Hematopoietic multipotent progenitor cell treated with erythropoietin and hydrocortisone succinate and interleukin-3 and kit ligand, for 15 days (in vitro differentiated cells): ENCODE measurements around the gene EIPR1.

ENCODE experiments used
- DNase-seq: peaks from one replicate; pipeline ENCODE4 v3.0.0-alpha.2; 2015; ENCODE audit warnings: low spot score

Gene EIPR1

DNA sequence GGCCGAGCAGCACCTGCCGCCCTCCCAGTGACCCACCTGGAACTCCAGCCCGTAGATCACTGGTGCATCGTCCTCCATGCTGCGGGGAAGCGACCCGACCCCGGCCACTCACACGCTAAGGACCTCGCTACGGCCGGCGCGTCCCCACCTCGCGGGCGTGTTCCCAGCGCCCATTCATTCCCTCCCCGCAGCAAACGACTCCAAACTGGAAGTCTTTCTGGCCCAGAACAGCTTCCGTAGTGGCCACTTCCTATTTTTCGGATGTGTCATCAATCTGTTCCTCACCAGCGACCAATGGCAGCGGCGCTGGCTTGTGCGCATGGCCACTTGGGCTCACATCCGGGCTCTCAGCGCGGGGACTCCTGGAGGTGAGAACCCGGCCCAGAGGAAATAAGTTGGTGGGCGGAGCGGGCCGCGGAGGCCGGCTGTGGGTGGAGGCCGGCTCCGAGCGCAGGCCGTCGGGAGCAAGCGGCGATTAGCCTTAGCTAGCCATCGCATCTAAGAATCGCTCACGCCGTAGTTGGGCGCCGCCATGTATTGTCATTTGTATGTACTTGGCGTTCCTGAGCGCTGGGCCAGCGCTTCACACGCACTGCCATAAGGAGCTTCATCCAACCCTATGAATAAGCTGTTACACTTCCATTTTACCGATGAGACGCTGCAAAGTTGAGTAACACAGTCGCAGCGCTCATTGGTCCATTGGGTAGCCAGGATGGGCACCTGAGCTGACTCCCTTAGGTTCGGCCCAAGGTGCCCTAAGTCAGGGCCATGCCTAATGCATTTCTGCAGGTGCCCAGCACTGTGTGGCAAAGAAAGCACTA lies at the start of gene EIPR1:
EIPR1 (minus strand) TSS at position 207 of the 821 bp plus-strand sequence; CDS start at position 78, 129 bp downstream.
- peak; percentile 93 for DNase-seq

DNA sequence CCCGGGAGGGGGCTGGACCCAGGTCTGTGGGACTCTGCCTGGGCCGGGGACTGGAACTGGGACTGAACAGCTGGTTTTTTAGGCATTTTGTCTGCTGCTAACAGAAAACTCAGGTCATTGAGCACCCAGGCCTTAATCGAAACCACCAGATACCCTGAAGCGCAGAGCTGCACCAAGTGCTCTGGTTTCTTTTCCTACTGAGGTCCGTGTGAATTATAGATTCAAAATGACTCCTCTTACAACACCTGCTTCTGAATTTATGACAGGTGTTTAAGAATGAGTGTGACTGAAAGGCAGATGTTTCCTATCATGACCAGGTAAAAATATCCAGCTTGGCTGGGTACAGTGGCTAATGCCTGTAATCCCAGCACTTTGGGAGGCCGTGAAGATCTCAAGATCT lies 49.7 kb upstream of the EIPR1 start:
- DNase-seq, result no peak

DNA sequence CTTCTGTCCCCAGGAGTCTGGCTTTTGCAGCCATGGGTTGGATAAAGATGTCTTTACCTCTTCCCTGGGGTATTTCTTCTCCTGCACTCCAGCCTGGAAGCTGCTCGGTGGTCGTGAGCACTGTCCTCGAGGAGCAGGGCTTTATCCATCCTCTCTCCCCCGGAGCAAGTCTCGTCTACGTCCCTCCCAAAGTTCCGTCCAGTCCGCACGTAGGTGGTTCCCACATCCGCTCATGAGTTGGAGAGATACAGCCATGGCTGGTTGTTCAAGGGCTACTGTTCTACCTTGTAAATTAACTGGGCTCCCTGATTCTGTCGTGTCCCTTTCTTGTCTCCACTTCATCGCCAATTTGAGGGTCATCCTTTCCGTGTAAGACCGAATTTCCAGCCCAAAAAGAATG lies 49.0 kb upstream of the EIPR1 start:
- DNase-seq, result no peak

DNA sequence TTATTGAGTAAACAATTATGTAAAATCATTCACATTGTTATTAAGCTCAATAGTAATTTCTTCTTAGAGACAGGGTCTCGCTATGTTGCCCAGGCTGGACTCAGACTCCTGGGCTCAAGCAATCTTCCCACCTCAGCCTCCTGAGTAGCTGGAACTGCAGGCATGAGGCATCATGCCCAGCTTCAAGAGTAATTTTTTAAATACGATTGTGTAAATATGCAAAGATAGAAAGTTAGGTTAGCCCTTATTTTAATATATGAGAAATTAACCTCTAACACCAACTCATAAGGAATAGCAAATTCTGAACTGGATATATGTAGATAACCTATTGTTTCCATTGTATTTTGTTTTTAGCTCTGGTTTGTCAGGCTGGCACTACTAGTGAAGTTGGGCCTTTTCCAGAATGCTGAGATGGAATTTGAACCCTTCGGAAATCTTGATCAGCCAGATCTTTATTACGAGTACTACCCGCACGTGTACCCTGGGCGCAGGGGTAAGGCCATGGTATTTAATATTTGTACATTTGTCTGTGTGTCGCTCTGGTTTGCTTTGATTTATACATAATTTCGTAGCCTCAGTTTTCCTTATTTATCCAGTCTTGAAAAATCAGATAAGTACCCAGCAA lies 46.7 kb upstream of the EIPR1 start:
- no peak for DNase-seq

DNA sequence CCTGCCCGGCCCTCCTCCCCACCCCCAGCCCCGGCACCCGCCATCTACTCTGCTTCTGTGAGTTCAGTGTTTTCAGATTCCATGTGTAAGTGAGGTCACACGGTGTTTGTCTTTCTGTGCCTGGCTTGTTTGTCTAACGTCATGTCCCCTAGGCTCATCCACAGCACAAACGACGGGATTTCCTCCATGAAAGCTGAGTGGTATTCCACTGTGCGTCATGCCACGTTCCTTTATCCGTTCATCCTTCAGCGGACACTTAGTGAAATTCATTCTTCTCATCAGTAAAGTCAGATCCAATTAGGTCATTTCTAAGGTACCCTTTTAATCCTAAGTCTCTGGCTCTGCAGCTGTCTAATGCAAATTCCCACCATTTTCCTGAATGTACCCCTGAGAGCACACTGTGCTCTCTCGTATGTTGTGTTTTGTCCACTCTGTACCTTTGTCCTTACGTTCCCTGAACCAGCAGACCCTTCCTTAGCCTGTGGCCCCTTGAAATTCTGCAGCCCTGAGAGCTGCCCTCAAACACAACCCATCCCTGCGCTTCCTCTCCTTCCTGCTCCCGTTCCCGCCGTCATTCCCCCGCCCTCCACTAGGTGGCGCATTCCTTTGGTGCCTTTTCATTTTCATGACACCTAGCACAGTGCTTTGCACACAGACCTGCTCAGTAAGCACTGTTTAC lies 46.0 kb upstream of the EIPR1 start:
- DNase-seq, result peak; percentile 75

DNA sequence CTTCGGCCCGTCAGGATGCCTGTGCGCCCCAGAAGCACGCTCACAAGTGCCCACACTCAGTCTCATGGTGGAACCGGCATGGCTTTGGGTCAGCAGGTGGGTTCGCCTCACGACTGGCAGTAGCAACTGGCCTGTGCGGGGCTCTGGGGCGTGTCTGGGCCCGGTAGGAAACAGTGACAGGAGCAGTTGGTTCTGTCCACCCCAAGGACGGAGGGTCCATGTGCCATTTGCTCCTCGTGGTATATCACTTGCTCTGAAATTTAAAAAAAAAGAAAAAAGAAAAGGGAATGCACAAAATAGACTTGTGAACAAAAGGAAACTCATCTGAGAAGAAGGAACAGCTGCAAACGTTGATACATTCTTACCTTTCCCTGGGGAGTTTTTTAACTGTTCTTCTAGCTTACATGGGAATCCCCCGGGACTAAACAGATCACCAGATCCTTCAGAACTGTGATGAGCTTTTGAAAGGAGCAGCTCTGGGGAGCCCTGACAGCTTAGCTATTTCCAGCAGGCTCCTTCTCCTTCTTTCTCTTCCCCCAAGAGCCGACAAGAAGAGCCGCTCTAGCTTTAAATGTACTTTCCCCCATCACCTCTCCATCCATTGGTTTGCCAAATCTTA lies 44.7 kb upstream of the EIPR1 start:
- DNase-seq, result no peak

DNA sequence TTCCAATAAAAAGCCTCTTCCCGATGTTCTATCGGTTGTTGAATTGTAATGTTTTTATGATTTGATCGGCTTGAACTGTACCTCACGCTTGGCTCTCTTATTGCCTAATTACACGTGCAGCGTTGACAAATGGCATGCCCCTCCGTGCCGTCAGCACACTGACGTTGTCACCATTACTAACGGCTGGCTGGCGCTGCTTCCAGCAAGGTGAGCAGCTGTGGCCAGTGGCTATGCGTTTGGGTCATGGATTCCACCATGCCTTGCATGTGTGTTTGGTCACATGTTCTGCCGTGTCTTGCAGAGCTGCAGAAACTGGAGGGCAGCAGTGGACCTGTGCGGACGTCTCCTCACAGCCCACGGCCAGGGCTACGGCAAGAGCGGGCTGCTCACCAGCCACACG lies 44.0 kb upstream of the EIPR1 start:
- DNase-seq, result no peak

DNA sequence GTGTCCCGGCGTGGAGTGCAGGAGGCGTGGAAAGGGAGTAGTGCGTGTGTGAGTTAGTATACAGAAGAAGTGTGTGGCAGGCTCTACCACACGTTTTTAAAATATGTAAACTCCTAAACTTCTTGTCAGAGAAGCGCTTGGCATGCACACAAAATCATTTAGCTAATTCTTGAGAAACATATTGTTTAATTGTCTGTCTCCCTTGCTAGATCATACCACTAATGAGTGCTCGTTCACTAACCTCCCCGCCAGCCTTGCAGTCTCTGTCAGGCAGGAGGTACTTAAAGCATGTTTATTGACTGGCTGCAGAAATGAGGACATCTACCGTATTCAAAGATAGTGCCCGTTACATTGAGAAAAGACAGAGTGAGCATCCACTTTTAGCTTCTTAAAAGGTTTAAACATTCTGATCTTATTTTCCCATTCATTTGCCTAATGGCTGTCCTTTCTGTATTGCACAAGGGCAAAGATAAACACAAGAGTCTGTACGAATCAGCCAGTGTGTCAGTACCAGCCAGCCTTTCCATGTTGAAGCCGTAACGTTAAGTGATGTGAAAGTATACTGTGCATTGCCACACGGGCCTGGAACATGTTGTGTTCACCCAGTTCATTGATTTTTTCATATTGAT lies 43.3 kb upstream of the EIPR1 start:
- DNase-seq, result no peak

DNA sequence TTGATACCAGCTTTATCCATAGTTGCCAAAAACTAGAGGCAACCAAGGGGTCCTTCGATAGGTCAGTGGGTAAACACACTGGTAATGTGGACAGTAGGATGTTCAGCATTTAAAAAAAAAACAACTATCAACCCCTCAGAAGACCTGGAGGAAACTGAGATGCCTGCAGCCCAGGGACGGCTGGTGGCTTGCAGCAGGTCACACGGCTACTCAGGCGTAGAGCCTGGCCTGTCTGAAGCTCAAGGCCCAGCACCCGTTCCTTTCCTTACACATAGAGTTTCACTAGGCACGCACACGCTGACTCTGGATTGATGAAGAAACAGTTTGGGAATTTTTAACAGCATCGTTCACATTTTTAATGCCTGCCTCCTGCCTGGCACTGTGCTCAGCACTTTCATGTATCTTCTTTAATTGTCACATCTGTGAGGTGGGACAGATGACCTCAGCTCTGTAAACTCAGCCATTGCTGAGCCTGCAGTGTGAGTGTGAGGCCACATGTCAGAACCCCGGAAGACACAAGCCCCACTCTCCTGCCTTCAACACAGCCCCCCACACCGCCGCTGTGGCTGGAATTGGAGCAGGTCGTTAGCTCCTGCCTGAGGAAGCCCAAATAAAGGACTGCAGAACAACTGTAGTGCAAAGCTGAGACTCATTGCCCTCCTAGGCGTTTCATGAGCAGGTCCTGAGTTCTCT lies 42.6 kb upstream of the EIPR1 start:
- no peak for DNase-seq

DNA sequence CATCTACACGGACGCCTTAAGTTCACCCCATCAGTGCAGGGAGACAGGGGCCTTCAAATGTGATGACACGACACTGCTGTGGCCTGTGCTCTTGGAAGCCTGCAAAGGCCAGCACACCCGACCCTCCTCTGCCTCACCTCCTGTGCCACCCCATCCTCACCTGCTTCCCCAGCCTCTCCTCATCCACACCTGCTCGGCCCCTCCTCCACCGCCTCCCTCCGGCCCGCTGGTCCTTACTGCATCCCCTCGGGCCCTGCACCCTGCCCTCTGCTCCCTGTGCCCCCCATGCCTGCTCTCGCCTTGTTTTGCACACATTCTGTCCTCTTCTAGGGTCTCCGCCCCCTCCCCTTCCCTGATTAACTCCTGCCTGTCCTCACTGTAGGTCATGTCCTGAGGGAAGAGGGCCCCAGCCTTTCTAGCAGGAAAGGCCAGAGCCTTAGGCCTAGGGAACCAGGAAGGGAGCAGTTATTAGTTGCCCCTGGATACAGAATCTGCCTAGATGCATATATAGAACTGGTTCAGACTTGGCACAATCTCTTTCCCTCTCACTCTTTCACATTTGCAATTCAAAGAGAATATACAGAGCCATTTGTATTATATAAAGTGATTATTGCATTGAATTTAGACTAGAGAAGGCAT lies 41.3 kb upstream of the EIPR1 start:
- no peak for DNase-seq

DNA sequence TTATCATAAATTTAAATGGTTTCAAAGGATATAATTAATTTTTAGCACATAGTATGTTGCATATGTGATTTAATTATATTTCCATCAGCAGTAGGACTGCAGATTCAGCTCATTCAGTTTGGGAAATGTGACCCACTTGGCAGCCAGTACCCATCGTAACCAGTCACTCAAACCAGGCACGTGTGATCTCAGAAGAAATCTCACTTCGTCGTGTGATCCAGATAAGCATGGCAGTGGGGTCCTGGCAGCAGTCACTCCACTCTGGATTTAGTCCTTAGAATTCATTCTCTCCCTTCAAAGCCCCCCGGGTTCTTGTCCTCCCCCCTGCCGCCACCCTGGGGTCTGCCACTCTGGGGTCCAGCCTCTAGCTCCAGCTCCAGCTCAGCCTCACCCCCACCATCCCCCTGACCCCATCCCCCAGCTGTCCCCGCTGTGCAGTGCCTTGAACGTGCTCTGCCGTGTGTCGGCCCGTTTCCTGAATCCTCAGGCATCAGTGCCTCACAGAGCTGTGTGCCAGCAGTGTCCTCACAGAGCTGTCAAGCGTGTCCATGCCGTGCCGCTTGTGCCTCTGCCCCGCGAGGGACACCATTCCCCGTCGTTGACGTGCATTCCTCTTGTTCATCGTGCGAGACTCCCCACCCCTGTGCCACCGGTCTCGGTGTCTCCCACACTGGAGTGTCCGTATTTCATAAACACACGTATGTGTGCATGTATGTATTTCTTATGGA lies 36.7 kb upstream of the EIPR1 start:
- DNase-seq, result no peak

DNA sequence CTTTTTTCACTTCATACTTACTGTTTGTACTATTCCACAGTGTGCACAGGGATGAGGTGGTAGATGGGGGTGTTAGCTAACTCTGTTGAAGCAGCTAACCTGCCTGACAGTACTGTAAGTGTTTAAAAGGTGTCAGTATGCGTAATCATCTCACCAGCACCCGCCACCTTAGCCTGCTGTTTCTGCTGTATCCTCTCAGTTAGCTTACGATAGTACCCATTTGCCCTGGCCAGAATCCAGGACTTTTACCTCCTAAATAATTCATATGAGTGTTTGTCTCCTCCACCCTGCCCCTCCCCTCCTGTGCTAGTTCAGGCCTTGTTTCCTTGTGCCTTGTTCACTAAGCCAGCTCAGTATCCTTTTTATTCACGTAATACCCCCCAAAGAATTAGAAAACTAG lies 36.1 kb upstream of the EIPR1 start:
- no peak for DNase-seq

DNA sequence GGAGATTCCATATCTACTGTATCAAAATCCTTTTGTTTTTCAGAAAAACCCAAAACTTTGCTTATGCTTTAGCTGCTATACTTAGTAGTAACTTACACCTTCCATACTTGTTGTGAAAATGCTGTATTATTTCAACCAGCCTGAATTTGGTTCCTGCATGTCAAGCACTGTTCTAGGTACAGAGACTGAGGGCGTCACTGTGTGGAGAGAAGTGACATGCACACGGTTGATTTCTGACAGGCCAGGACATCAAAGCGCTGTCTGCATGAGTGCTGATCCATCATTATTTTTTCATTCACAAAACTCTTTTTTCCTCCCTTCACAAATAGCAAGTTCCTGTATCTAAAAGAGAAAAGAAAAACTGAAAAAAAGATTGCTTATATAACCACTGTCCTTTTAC lies 33.5 kb upstream of the EIPR1 start:
- DNase-seq, result no peak

DNA sequence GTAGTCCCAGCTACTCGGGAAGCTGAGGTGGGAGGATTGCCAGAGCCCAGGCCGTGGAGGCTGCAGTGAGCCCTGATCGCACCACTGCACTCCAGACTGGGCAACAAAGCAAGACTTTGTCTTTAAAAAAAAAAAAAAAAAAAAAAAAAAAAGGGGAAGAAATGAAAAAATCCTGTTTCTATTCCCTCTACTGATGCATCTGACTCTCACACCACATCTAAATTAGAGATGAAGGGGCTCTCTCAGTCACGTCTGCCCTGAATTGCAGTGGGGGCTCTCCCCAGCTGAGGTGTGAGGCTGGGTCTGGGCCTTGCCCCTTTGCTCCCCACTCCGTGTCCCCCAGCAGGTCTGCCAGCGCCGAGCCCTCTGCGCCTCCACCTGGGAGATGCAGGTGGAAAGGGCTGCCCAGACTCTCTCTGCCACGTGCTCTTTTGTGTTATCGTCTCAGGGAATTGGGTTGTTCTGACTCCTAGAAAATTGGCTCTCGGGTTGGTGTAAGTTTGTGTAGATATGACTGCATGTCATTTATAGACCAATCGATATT lies 32.1 kb upstream of the EIPR1 start:
- no peak for DNase-seq

DNA sequence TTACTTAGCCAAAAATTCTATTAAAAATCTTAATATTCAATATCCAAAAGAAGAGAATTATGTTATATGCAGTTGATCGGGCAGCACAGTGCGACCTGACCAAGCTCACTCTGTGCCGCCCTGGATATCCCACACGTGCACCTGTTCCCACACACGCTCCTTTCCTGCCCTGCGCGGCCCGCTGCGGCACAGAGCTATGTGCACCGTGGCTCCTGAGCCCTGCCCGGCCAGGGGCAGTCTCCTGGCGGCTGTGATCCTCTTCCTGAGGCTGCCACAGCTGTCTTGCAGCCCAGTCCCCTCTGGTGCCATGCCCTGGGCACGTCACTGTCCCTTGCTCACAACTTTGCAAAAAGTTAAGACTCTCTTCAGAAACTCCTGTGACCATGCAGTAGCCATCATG lies 31.2 kb upstream of the EIPR1 start:
- no peak for DNase-seq

DNA sequence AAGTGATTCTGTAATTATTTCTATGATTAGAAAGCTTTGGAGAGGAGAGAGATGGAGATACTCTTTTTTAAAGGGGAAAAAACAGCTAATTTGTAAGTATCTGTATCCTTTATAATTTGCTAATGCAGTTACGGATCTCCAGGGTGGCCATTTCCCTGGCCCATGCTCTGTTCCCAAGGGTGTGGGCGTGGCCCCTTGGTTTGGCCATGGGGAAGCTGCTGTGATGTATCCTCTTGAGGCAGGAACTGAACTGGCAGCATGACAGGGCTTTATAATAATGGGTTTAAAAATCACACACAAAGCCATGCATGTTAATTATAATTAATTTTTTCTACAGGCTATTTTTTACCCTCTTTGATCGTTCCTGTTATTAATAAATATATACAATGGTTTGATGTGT lies 28.9 kb upstream of the EIPR1 start:
- DNase-seq, result no peak

DNA sequence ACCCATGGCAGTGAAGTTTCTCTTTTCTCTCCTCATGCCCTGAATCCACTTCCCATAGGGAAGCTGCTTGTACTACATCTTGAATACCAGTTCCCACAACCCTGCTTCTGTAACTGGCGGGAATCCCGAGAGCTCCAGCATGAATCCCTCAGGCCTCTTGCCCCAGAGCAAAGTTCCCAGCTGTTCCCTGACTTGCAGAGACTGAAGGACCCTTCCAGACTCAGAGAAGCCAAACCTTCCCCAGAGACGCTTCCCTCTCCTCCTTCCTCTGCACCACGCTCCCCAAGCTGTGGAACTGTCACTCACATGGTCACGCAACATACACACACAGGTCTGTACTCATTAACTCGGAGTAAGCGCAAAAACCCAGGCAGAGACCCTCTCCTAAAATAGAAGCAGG lies 28.3 kb upstream of the EIPR1 start:
- DNase-seq, result no peak

DNA sequence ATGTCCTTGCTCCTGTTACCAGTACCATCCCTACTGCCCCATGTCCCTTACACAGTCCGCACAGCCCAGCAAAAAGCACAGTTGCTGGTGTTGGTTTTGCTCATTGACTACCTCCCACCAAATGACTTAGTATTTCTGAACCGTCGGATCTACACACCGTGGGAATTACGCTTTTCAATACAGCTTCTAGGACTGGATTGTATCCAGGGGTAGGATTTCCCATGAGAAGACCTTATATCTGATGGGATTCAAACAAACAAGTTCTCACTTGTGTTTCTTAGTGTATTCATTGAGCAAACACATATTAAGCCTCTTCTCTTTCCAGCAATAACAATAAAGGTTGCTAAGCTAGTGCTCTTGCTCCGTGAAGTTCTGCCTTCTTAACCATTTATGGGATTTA lies 27.7 kb upstream of the EIPR1 start:
- DNase-seq, result no peak

DNA sequence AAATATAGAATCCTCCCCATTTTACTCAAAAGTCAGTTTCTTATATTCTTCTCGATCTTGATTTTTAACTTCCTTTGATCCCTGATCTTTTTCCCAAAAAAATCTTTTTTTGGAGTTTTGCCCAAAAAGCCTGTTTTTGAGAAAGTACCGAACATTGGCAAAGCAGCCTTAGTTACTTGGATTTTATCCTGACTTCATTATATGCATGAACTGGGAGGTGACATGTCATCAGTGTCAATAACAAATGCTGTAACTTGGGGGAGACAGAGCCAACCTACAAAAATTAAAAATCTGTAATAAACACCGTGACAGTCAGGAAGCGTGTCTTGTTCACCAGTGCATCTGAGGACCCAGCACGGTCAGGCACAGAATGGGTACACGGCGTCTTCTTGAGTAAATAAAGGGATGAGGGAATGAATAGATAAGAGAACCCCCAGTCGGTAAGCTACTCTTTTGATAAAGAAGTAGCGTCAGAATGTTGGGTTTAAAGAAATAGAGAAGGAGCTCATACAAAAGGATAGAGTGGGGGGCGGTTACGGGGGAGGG lies 26.8 kb upstream of the EIPR1 start:
- no peak for DNase-seq
